Kidney capillary endothelial cell (primary cell): Measurements from ENCODE around the gene NECTIN2.
A peak's percentile ranks its signal among the peaks of the same experiment; 100 is the strongest.

Experiments used
- DNase-seq: peaks from one replicate; pipeline ENCODE4 v3.0.0-alpha.2; 2018; ENCODE audit warnings: low spot score

Gene NECTIN2

GRCh38 chr19:44845612-44846454, at the start of gene NECTIN2:
NECTIN2 (plus strand) TSS chr19:44846297; CDS start chr19:44846526, 229 bp downstream.
- peak; percentile 99 for DNase-seq

GRCh38 chr19:44796701-44797115, 49.4 kb upstream of the NECTIN2 start:
- peak; percentile 59 for DNase-seq

GRCh38 chr19:44799627-44800346, 46.3 kb upstream of the NECTIN2 start:
- no peak for DNase-seq

- peak; percentile 63 for DNase-seq
These were observed 45.6 kb upstream of the NECTIN2 start for GRCh38 chr19:44800461-44800860.

- no peak for DNase-seq
These were observed 42.4 kb upstream of the NECTIN2 start for GRCh38 chr19:44803442-44804428.

- no peak for DNase-seq
These were observed 39.8 kb upstream of the NECTIN2 start for GRCh38 chr19:44806291-44806690.

- no peak for DNase-seq
These were observed 38.9 kb upstream of the NECTIN2 start for GRCh38 chr19:44807162-44807561.

GRCh38 chr19:44807652-44808462, 38.2 kb upstream of the NECTIN2 start:
- no peak for DNase-seq

GRCh38 chr19:44808463-44809371, 37.4 kb upstream of the NECTIN2 start, which contains the start of gene BCAM:
BCAM (plus strand) TSS chr19:44809103; CDS start chr19:44809125, 22 bp downstream.
- DNase-seq: peak; percentile 26

- no peak for DNase-seq
These were observed 36.4 kb upstream of the NECTIN2 start for GRCh38 chr19:44809577-44810233.

GRCh38 chr19:44810234-44811121, 35.6 kb upstream of the NECTIN2 start:
- DNase-seq: no peak

GRCh38 chr19:44811122-44811419, 35.0 kb upstream of the NECTIN2 start:
- no peak for DNase-seq

GRCh38 chr19:44812142-44812718, 33.9 kb upstream of the NECTIN2 start:
- DNase-seq: no peak

GRCh38 chr19:44813070-44813840, 32.8 kb upstream of the NECTIN2 start:
- DNase-seq: no peak

GRCh38 chr19:44813841-44814470, 32.1 kb upstream of the NECTIN2 start:
- DNase-seq: no peak

- no peak for DNase-seq
These were observed 31.6 kb upstream of the NECTIN2 start for GRCh38 chr19:44814517-44814916.

- DNase-seq: no peak
These were observed 29.8 kb upstream of the NECTIN2 start for GRCh38 chr19:44816301-44816700.
